K562 (cell line): ENCODE measurements around the gene COX4I2. TPM values are rescaled to one million over a fixed set of nuclear protein-coding genes. Genes with fewer than 3 reads are reported as not detected.
A peak's percentile ranks its signal among the peaks of the same experiment; 100 is the strongest.

Experiments used
- ATF7 ChIP-seq: fragments of 450-650 bp; IDR thresholded peaks from 2 replicates; pipeline ENCODE4 v1.7.1; 2014; ENCODE audit warnings: mild to moderate bottlenecking, moderate library complexity
- BCL6 ChIP-seq: fragments of 250-450 bp; sonication (Bioruptor Pico); IDR thresholded peaks from 2 replicates; pipeline ENCODE4 v1.4.0; 2020
- DDX20 ChIP-seq: fragments of 450-650 bp; IDR thresholded peaks from 2 replicates; pipeline ENCODE4 v1.6.1; 2016; ENCODE audit warnings: missing genetic modification characterization, low read depth, mild to moderate bottlenecking, missing compliant biosample characterization, moderate library complexity
- ELF2 ChIP-seq: fragments of 250-450 bp; sonication (Bioruptor Pico); IDR thresholded peaks from 2 replicates; pipeline ENCODE4 v1.5.0; 2021; ENCODE audit warnings: mild to moderate bottlenecking
- EP300 ChIP-seq: IDR thresholded peaks from 2 replicates; pipeline ENCODE4 v1.6.1; 2012; ENCODE audit warnings: low read length, improper control_type of control experiment
- FOSL1 ChIP-seq: fragments of 200-800 bp; sonication (Bioruptor generic); conservative IDR thresholded peaks from 2 replicates; pipeline ENCODE4 v1.6.1; 2016; ENCODE audit warnings: missing genetic modification characterization, missing compliant biosample characterization
- HCFC1 ChIP-seq: IDR thresholded peaks from 2 replicates; pipeline ENCODE4 v1.6.1; 2012; ENCODE audit warnings: low read depth, low read length, improper control_type of control experiment
- HDAC1 ChIP-seq, 2 experiments: fragments of 450-650 bp; IDR thresholded peaks; 2 replicates each; pipeline ENCODE4 v1.6.1; 2016 to 2017; ENCODE audit warnings: inconsistent platforms in 1 of 2, mild to moderate bottlenecking in 1 of 2, moderate library complexity in 1 of 2
- ILK ChIP-seq: fragments of 450-650 bp; IDR thresholded peaks from 2 replicates; pipeline ENCODE4 v1.6.1; 2016; ENCODE audit warnings: missing genetic modification characterization, low read depth, mild to moderate bottlenecking, missing compliant biosample characterization, moderate library complexity, borderline replicate concordance
- MAFF ChIP-seq: IDR thresholded peaks from 2 replicates; pipeline ENCODE4 v1.6.1; 2012; ENCODE audit warnings: low read length, improper control_type of control experiment
- MED1 ChIP-seq: sonication (generic); formaldehyde crosslinking; IDR thresholded peaks from 2 replicates; pipeline ENCODE4 v1.8.1; 2023; ENCODE audit warnings: missing genetic modification reagents, borderline replicate concordance
- NELFE ChIP-seq: IDR thresholded peaks from 2 replicates; pipeline ENCODE4 v1.6.1; 2011; ENCODE audit warnings: mild to moderate bottlenecking; ENCODE audit not compliant: insufficient read depth, insufficient read length
- NR1H2 ChIP-seq: sonication (generic); formaldehyde crosslinking; IDR thresholded peaks from 2 replicates; pipeline ENCODE4 v1.4.0; 2020; ENCODE audit warnings: mild to moderate bottlenecking, missing genetic modification reagents
- PML ChIP-seq: IDR thresholded peaks from 2 replicates; pipeline ENCODE4 v1.6.1; 2012; ENCODE audit warnings: low read length, inconsistent platforms
- RBM25 ChIP-seq: fragments of 200-400 bp; formaldehyde crosslinking; IDR thresholded peaks from 2 replicates; pipeline ENCODE4 v1.6.1; 2018; ENCODE audit warnings: low read length, low read depth, moderate library complexity; ENCODE audit not compliant: severe bottlenecking
- SAFB ChIP-seq: fragments of 200-400 bp; formaldehyde crosslinking; IDR thresholded peaks from 2 replicates; pipeline ENCODE4 v1.6.1; 2017; ENCODE audit warnings: low read depth, low read length, borderline replicate concordance
- SRSF3 ChIP-seq: fragments of 200-400 bp; formaldehyde crosslinking; IDR thresholded peaks from 2 replicates; pipeline ENCODE4 v1.6.1; 2016; ENCODE audit warnings: mild to moderate bottlenecking, low read length, moderate library complexity; ENCODE audit not compliant: insufficient read depth
- XRCC5 ChIP-seq: fragments of 200-400 bp; formaldehyde crosslinking; IDR thresholded peaks from 2 replicates; pipeline ENCODE4 v1.6.1; 2017; ENCODE audit warnings: low read depth, mild to moderate bottlenecking, low read length
- ZNF224 ChIP-seq: sonication (generic); formaldehyde crosslinking; IDR thresholded peaks from 2 replicates; pipeline ENCODE4 v1.8.0; 2022; ENCODE audit warnings: mild to moderate bottlenecking, missing genetic modification reagents
- ZNF696 ChIP-seq: fragments of 250-450 bp; sonication (Bioruptor Pico); conservative IDR thresholded peaks from 2 replicates; pipeline ENCODE4 v1.4.0; 2020; ENCODE audit warnings: mild to moderate bottlenecking, moderate library complexity
- polyA plus RNA-seq, 8 experiments: library from polyadenylated mRNA; depleted of rRNA in 4 of 8; stranded (reverse) in 5 of 8; unstranded in 3 of 8; fragments of >200 nt; fragmentation: Nextera tagmentation in 2 of 8; fragmentation: Illumina TruSeq in 1 of 8; extraction: Ambion mirVana in 2 of 8; extraction: Trizol in 1 of 8; gene quantifications; 2 replicates each; pipeline versions ENCODE4 v1.2.1 to v1.2.3, GENCODE V29; 2011 to 2014; ENCODE audit warnings: inconsistent platforms in 1 of 8, missing spikeins in 1 of 8
- total RNA-seq, 7 experiments: library from RNA; depleted of rRNA in 6 of 7; stranded (reverse); fragments of >200 nt in 6 of 7; fragmentation: Illumina TruSeq in 2 of 7; extraction: Trizol in 2 of 7; gene quantifications; 2 replicates each; pipeline versions ENCODE4 v1.2.1 to v1.2.3, GENCODE V29; 2011 to 2021; ENCODE audit warnings: low replicate concordance in 1 of 7
- TF ChIP-seq, protein P1 (sequence below): fragments of 250-450 bp; sonication (Bioruptor Pico); IDR thresholded peaks from 2 replicates; pipeline ENCODE4 v1.8.0; 2022; ENCODE audit warnings: inconsistent platforms, mild to moderate bottlenecking, moderate library complexity, borderline replicate concordance
- TF ChIP-seq, protein P2 (sequence below): sonication (generic); formaldehyde crosslinking; IDR thresholded peaks from 2 replicates; pipeline ENCODE4 v1.8.0; 2023; ENCODE audit warnings: missing genetic modification reagents, mild to moderate bottlenecking, borderline replicate concordance

The COX4I2 gene
- total and polyA plus RNA-seq, 9 of the 15 experiments (the other 6 are each of a cell fraction or from before 2014, with no cell fraction given): not detected

DNA sequence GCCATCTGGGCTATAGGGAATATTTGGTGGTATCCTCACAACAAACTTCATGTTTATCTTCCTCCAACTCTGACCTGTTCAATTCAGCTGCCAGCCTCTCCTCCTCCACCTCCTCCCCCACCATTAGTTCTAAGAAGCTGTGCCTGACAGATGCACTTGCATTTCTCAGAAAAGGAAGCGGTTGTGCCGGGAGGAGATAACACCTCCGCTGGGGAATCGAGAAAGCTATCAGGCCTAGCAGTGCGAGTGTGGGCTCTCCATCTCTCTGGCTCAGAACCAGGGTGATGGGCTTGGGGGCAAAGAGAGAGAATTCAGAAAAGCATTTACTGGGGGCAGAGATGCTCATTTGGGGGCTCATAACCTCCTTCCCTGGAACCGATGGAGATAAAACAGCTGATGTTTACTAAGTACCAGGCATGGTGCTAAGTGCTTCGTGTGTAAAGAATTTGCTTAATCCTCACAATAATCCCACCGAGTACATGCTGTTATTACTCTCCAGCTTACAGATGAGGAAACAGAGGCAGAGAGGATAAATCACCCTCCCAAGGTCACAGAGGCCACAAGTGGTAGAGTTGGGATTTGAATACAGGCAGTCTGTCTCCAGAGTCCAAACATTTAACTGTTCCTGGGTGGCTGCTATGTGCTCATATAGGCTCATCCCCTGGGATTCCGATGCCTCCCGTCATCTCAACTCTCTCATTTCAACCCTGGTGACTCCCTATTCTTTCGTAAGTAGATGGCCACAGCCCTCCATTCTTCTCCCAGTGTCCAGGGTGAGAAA is 38.3 kb downstream of the COX4I2 start (continued):
- TF ChIP-seq MAFF: no peak
- TF ChIP-seq RBM25: no peak
- no peak for TF ChIP-seq SAFB
- peak; percentile 49; the same call in 1 of the 2 replicates for TF ChIP-seq XRCC5
- peak; percentile 68; the same call in 1 of the 2 replicates for TF ChIP-seq BCL6 (CRISPR knock-in tag)
- TF ChIP-seq ATF7: peak; percentile 38; the same call in 1 of the 2 replicates
- TF ChIP-seq HCFC1: no peak
- TF ChIP-seq, protein P1, sequence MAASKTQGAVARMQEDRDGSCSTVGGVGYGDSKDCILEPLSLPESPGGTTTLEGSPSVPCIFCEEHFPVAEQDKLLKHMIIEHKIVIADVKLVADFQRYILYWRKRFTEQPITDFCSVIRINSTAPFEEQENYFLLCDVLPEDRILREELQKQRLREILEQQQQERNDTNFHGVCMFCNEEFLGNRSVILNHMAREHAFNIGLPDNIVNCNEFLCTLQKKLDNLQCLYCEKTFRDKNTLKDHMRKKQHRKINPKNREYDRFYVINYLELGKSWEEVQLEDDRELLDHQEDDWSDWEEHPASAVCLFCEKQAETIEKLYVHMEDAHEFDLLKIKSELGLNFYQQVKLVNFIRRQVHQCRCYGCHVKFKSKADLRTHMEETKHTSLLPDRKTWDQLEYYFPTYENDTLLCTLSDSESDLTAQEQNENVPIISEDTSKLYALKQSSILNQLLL (CRISPR knock-in tag): no peak
- TF ChIP-seq FOSL1: peak; percentile 77; the same call in 1 of the 2 replicates
- no peak for TF ChIP-seq SRSF3
- peak; percentile 67 to 81; a peak in 3 of 4 replicates for TF ChIP-seq HDAC1 (IDR thresholded peaks at IDR 0.05)
- TF ChIP-seq NR1H2 (CRISPR knock-in tag): no peak
- peak; percentile 97 for TF ChIP-seq PML
- peak; percentile 100 for TF ChIP-seq EP300
- no peak for TF ChIP-seq ZNF696 (CRISPR knock-in tag)
- no peak for TF ChIP-seq ZNF224 (CRISPR knock-in tag)
- peak; percentile 59; the same call in 1 of the 2 replicates for TF ChIP-seq ILK
- no peak for TF ChIP-seq NELFE
- no peak for TF ChIP-seq ELF2 (CRISPR knock-in tag)
- peak; percentile 63 for TF ChIP-seq DDX20 (tag)
- TF ChIP-seq, protein P2, sequence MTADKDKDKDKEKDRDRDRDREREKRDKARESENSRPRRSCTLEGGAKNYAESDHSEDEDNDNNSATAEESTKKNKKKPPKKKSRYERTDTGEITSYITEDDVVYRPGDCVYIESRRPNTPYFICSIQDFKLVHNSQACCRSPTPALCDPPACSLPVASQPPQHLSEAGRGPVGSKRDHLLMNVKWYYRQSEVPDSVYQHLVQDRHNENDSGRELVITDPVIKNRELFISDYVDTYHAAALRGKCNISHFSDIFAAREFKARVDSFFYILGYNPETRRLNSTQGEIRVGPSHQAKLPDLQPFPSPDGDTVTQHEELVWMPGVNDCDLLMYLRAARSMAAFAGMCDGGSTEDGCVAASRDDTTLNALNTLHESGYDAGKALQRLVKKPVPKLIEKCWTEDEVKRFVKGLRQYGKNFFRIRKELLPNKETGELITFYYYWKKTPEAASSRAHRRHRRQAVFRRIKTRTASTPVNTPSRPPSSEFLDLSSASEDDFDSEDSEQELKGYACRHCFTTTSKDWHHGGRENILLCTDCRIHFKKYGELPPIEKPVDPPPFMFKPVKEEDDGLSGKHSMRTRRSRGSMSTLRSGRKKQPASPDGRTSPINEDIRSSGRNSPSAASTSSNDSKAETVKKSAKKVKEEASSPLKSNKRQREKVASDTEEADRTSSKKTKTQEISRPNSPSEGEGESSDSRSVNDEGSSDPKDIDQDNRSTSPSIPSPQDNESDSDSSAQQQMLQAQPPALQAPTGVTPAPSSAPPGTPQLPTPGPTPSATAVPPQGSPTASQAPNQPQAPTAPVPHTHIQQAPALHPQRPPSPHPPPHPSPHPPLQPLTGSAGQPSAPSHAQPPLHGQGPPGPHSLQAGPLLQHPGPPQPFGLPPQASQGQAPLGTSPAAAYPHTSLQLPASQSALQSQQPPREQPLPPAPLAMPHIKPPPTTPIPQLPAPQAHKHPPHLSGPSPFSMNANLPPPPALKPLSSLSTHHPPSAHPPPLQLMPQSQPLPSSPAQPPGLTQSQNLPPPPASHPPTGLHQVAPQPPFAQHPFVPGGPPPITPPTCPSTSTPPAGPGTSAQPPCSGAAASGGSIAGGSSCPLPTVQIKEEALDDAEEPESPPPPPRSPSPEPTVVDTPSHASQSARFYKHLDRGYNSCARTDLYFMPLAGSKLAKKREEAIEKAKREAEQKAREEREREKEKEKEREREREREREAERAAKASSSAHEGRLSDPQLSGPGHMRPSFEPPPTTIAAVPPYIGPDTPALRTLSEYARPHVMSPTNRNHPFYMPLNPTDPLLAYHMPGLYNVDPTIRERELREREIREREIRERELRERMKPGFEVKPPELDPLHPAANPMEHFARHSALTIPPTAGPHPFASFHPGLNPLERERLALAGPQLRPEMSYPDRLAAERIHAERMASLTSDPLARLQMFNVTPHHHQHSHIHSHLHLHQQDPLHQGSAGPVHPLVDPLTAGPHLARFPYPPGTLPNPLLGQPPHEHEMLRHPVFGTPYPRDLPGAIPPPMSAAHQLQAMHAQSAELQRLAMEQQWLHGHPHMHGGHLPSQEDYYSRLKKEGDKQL (CRISPR knock-in tag): no peak
- no peak for TF ChIP-seq MED1 (CRISPR knock-in tag)
